NT2/D1 (cell line): ENCODE data around the gene ACOT2.

ENCODE experiments used
- SUZ12 ChIP-seq: IDR thresholded peaks from 2 replicates; pipeline ENCODE4 v1.6.1; 2011; ENCODE audit not compliant: insufficient read length, insufficient read depth; ENCODE audit errors: extremely low read depth
- ZNF274 ChIP-seq: IDR thresholded peaks from 2 replicates; pipeline ENCODE4 v1.6.1; 2011; ENCODE audit warnings: mild to moderate bottlenecking, low read depth, low read length

GRCh38 chr14:73612339-73613045, 43.5 kb downstream of the ACOT2 start, which contains the start of gene ACOT6:
- TF ChIP-seq SUZ12 (peak; percentile 57), ZNF274 (no peak)
